NB4 (cell line): ENCODE measurements around the gene CDK18.

Source experiments
- CTCF ChIP-seq: IDR thresholded peaks from one replicate; pipeline ENCODE4 v1.5.1; 2012; ENCODE audit warnings: low read depth, low read length
- MAX ChIP-seq: IDR thresholded peaks from 2 replicates; pipeline ENCODE4 v1.6.1; 2011; ENCODE audit warnings: low read depth, low read length
- MYC ChIP-seq: IDR thresholded peaks from 2 replicates; pipeline ENCODE4 v1.6.1; 2011; ENCODE audit warnings: low read depth, low read length
- POLR2A ChIP-seq: IDR thresholded peaks from 2 replicates; pipeline ENCODE4 v1.6.1; 2011; ENCODE audit warnings: mild to moderate bottlenecking; ENCODE audit not compliant: insufficient read length; ENCODE audit errors: extremely low read depth

GRCh38 chr1:205580923-205581180 lies 76.4 kb downstream of the CDK18 start:
- TF ChIP-seq CTCF = no peak
- TF ChIP-seq POLR2A = no peak
- TF ChIP-seq MYC = no peak
- TF ChIP-seq MAX = no peak
